Astrocyte of the spinal cord (primary cell): ENCODE results near the gene SSNA1.

ENCODE experiments used
- DNase-seq: peaks from one replicate; pipeline ENCODE4 v3.0.0; 2011; ENCODE audit warnings: low read depth, low spot score
- H3K4me3 ChIP-seq: 2 replicates; pipeline ENCODE4 v1.5.1; 2011; ENCODE audit warnings: low read depth, mild to moderate bottlenecking, low read length, moderate library complexity
- in situ Hi-C: cut with HindIII; loops from 2 replicates; pipeline ENCODE4 v1.10.0; 2017; ENCODE audit warnings: low sequenced_read_pairs
- TF ChIP-seq, protein P1 (sequence below): IDR thresholded peaks from 2 replicates; pipeline ENCODE4 v1.5.1; 2012; ENCODE audit warnings: low read depth, mild to moderate bottlenecking, low read length, inconsistent platforms

SSNA1 gene

GRCh38 chr9:137168904-137169856, 19.3 kb upstream of the SSNA1 start:
- H3K4me3 ChIP-seq: no peak overlapping the region
- in situ Hi-C loops: no loop called here
- TF ChIP-seq, protein P1, sequence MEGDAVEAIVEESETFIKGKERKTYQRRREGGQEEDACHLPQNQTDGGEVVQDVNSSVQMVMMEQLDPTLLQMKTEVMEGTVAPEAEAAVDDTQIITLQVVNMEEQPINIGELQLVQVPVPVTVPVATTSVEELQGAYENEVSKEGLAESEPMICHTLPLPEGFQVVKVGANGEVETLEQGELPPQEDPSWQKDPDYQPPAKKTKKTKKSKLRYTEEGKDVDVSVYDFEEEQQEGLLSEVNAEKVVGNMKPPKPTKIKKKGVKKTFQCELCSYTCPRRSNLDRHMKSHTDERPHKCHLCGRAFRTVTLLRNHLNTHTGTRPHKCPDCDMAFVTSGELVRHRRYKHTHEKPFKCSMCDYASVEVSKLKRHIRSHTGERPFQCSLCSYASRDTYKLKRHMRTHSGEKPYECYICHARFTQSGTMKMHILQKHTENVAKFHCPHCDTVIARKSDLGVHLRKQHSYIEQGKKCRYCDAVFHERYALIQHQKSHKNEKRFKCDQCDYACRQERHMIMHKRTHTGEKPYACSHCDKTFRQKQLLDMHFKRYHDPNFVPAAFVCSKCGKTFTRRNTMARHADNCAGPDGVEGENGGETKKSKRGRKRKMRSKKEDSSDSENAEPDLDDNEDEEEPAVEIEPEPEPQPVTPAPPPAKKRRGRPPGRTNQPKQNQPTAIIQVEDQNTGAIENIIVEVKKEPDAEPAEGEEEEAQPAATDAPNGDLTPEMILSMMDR: no peak
- peak; percentile 17 for DNase-seq

- TF ChIP-seq, protein P1: no peak
These were observed 18.5 kb upstream of the SSNA1 start, which contains the start of gene LRRC26 for GRCh38 chr9:137169896-137170358. TSS of gene LRRC26 (minus strand) at chr9:137170051. CDS start at chr9:137169943, 108 bp downstream.

GRCh38 chr9:137170486-137171148, 17.9 kb upstream of the SSNA1 start:
- no peak overlapping the region for H3K4me3 ChIP-seq
- in situ Hi-C loops: no loop called here
- TF ChIP-seq, protein P1: no peak
- DNase-seq: no peak

More at GRCh38 chr9:137169896-137170358, 18.5 kb upstream of the SSNA1 start, which contains the start of gene LRRC26:
- in situ Hi-C loops: no loop called here
- no peak within 1 kb of the TSS for H3K4me3 ChIP-seq
- DNase-seq: no peak

DNA sequence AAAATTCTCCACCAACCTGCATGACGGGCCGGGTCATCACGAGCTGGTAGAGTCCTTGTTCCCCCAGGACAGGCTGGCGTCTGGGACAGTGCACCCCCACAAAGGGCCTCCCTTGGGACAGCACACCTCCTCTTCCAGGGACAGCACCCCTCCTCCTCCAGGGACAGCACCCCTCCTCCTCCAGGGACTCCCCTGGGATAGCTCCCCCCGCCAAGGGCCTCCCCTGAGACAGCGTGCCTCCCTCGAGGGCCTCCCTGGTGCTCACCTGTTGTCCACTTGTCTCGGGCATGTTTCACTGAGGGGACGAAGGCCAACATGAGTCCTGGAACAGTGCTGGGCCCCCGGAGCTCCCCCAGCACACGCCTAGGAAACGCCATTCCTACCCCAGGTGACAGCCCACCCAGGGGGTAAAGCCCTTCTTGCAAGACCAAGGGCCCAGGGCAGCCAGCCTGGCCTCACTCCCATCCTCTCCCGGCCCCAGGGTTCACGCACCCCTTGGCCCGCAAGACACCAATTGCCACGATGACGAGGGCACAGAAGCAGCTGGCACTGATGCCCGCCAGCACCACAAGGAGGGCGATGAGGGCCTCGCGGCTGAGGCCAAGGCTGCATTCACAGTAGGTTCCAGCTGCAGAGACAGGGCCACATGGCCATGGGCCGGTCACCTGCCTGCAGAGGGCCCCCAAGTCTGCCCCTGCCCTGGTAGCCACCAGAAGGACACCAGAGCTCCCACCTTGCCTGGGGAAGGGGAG, 17.2 kb upstream of the SSNA1 start:
- TF ChIP-seq, protein P1: no peak
- DNase-seq: no peak
- H3K4me3 ChIP-seq: no peak overlapping the region
- in situ Hi-C loops: no loop called here

- in situ Hi-C loops: no loop called here
- TF ChIP-seq, protein P1: no peak
- H3K4me3 ChIP-seq: no peak overlapping the region
- DNase-seq: no peak
These were observed 15.3 kb upstream of the SSNA1 start for GRCh38 chr9:137172901-137173795.
